Stimulated activated CD4-positive, alpha-beta T cell treated with anti-CD3 and anti-CD28 coated beads, Interleukin-15, amount 100 ng/mL, for 1 hour (primary cell): ENCODE measurements around the gene CLDN15.

Experiments
- DNase-seq, 2 donors: peaks; one replicate each; pipeline ENCODE4 v3.0.0-alpha.2; 2020; ENCODE audit warnings: low read depth in 1 of 2, low spot score in 1 of 2

Gene CLDN15

DNA sequence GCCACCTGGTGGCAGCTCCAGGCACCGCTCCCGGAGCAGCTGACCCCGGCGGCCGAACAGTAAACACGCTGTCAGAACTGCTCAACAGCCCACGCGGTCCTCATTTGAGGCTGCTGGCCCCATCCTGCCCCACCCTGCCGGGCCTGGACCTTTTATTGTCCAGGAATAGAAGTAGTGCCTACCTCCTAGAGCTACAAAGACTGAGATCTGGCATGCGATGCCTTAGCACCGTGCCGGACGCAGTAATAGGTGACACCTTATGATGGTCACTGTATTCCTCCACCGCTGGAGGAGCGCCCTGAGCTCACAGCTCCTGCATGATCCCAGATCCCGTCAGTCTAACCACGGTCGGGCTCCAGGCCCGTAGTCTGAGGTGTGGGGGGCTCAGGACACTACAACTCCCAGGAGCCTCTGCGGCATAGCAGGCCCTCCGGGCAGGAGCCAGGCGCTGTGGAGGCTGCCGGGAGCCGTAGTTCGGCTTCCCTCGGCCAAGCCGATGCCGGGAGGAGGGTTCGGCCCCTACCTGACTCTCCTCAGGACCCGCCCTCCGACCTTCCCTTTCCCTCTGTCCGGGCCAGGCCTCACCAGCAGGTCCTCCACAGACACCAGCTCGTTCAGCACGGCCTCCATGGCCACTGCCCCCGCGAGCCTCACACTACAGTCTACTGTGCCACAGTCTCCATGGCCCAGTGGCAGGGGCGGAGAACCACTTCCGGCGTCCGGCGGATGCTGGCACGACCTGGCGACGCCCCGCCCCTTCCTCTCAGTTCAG is 7.0 kb upstream of the CLDN15 start, which contains the start of gene FIS1:
Gene FIS1 (minus strand): TSS at position 707 of the 772 bp plus-strand sequence. CDS start 77 bp downstream, at position 630.
- DNase-seq, result peak; percentile 84 to 88

DNA sequence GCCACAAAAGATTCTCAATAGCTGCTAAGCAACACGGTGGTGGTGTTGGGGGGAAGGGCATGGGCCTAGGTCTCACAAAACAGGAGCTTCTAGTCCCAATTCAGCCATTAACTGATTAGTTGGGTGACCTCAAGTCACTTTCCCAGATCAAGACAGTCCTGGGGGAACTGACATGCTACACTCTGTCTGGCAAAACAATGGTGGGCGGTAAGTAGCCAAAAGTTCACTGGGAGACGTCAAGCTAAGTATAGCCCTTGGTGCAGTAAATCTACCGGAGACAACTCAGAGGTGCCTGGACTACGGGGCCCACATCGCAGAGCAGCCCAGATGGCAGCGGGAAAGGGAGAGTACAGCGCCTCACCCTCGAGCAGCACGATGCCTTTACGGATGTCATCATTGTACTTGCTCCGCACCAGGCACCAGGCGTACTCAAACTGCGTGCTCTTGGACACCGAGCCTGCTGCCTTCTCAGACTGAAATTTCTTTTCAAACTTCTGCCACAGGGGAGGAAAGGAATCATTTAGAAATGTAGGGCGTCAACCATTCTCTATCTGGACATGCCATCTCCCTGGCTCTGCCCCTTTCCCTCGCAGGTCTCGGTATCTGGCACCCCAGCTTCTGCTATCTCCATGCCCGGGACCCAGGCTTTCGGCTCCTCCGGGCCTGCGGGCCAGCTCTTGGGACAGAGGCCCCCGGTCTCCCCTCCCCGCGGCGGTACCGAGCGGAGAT is 6.2 kb upstream of the CLDN15 start:
- DNase-seq, result no peak

DNA sequence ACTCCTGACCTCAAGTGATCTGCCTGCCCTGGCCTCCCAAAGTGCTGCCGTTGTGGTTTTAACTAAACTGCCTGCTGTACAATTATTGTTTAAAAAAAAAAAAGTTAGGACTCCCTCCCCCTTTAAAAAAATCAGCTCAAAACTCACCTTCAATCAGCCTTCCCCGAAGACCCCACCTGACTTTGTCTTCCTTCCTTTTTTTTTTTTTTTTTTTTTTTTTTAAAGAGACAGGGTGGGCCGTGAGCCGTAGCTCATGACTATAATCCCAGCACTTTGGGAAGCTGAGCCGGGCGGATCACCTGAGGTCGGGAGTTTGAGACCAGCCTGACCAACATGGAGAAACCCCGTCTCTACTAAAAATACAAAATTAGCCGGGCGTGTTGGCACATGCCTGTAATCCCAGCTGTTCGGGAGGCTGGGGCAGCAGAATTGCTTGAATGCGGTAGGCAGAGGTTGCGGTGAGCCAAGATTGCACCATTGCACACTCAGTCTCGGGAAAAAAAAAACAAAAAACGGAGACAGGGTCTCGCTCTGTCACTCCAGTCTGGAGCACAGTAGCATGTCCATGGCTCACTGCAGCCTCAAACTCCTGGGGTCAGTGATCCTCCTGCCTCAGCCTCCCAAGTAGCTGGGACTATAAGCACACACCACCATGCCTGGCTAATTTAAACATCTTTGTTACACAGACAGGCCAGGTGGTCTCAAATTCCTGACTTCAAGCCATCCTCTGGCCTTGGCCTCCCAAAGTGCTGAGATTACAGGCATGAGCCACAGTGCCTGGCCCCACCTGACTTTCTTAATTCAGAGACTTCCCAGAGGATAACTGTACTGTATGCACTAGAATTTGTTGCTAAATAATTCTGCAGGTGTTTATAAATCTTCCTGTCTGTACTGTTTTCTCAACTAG is 4.1 kb upstream of the CLDN15 start:
- no peak for DNase-seq

DNA sequence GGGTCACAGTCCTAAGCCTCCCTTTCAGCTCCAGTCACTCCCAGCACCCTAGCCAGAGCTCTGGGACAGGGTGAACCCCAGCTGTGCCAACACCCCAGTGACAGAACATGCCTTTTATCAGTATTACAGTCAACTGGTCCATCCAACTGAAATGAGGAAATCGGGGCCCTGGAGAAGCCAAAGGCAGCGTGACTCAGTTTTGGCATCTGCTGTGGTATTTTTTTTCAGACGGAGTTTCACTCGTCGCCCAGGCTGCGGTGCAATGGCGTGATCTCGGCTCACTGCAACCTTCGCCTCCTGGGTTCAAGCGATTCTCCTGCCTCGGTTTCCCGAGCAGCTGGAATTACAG is 3.4 kb upstream of the CLDN15 start:
- DNase-seq, result no peak

DNA sequence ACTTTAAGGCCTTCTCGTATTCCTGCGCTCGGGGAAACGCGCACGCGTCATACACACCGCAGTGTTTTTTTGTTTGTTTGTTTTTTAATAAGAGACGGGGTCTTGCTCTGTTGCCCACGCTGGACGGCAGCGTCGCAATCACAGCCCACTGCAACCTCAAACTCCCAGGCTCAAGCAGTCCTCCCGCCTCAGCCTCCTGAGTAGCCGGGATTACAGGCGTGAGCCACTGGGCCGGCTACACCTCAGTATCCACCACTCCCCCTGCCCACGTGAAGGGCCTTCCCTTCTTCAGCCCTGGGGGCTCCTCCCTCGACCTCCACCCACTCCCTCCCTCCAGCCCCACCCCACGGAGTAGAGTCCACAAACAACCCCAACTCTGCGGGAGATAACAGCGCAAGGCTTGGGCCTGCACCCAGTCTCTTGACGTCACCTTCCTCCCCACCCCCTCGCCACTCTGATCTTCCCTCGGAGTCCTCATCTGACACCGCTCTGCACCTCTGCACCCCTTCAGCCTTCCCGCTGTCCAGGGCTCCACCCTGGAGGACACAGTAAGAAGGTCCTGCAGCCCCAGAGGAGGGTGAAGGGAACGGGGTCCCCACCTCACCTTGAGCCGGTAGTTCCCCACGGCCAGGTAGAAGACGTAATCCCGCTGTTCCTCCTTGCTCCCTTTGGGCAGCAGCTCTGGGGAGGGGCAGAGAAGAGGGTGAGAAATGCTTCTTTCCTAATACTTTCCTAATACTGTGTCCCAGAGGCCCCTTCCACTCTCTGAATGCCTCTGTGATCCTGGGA is 2.8 kb upstream of the CLDN15 start:
- no peak for DNase-seq

DNA sequence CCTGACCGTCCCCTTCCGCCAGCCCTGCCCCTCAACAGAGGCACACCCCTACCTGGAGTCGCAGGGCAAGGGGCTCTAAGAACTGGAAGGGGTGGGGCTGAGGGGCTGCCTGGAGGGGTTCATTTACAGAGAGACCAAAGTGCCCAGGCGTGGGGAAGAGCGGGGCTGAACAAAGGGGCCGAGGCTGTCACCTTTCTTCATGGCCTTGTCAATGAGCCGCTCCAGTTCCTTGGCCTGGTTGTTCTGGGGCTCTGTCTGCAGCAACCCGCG is 2.3 kb upstream of the CLDN15 start:
- no peak for DNase-seq

DNA sequence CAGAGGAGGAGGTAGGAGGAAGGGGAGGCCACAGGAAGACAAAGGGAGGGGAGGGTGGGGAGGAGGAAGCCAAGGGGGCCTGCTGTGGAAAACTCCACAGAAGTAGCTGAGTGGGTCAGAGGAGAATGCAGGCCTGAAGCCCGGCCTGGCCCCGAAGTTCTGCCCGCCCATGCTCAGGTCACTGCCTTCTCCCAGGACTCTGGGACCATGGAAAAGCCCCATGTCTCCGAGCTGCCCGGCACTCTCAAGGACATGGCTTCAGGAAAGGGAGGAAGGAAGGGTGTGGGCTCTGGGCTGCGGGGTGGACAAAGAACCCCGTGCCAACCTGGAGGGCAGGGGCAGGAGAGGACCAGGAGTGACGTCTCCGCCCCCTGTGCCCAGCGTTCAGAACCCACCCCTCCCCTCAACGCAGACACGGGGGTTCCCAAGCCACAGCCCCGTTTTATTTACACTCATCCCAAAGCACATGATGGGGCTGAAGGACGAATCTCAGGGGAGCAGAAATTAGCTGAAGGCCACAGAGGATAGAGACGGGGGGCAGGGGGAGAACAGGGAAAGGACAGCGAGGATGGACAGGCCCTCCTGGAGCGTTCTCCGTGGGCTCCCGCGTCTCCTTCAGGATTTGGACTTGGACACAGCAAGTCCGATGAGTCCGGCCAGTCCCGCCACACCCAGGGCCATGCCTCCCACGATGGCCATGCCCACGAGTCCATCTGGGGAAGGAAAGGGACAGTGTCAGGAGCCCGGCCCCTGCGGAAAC is 1.8 kb upstream of the CLDN15 start:
- no peak for DNase-seq

DNA sequence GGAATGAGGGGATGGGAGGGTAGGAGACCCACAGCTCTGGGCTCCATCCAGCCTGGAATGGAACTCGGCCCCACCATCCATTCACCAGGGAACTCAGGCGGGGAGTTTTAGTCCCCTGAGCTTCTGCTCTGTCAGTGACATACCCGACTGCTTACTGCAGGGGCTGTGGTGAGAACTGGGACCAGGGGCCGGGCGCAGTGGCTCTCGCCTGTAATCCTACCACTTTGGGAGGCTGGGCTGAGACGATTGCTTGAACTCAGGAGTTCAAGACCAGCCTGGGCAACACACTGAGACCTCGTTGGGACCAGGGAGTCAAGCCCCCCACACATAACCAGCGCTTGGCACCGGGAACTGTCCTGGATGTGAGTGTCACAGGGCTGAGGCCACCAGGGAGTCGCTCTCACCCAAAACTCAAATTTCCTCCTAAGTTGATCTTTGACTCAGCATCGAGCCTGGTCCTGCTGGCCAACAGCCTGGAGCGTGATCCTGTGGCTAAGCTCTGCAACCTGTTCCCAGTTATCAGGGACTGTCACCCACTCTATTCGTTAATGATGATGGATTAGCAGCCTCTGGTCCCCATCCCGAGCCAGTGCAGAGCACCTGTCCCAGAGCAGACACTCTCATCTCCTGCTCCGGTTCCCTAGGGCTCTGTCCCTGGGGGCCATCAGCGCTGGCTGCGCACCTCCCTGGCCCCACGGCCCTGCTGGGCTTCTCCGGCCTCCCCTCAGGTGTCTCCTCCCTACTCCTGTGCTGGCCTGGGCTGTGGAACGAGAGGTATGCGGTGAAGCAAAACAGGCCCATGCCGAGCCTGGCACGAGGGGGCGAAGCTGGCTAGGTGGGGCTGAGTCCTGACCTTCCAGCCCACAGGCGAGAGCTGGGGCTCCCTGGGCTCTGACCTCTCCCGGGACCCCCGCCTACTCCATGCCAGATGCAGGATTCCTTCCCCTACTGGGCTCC is 902 bp upstream of the CLDN15 start:
- DNase-seq, result no peak

DNA sequence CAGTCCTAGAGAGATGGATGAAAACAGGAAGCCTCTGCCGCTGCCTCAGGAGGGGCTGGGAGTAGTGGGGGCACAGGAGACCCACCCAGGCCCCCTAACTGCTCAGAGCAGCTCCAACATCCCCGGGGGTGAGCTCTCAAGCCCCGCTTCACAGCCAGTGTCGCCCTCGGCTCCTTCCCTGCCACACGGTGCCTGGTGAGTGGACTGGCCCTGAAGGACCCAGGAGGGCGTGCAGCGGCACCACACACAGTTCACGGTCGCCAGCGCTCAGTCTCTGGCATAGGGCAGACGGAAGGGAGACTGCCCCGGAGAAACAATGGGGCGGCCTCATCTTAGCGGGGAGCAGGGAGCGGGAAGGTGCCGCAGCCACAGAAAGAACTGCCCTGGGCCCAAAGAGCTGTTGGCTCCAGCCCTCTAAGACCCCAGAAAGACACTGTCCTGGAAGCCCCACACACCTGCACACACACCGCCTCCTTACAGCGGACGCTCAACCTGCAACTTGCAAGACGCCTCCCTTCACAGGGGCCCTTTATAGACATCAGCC is 1.2 kb downstream of the CLDN15 start:
- DNase-seq, result no peak

DNA sequence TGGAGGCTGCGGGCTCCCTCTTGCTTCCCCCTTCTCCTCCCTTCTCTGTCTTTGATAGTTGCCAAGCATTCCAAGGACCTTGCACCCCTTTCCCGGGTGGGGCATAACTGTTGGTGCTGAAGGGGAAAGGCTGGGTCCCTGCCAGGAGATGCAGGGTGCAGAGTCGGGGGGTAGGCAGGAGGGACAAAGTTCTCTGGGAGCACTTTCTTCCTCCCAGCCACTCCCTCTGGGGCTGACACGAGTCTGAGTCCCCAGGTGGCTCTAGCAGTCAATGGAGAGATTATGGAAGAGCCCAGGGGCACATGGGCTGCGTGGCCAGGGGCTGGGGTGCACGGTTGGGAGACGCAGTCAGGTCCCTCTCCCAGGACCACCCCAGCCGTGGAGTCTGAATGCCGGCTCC is 2.1 kb downstream of the CLDN15 start:
- no peak for DNase-seq

DNA sequence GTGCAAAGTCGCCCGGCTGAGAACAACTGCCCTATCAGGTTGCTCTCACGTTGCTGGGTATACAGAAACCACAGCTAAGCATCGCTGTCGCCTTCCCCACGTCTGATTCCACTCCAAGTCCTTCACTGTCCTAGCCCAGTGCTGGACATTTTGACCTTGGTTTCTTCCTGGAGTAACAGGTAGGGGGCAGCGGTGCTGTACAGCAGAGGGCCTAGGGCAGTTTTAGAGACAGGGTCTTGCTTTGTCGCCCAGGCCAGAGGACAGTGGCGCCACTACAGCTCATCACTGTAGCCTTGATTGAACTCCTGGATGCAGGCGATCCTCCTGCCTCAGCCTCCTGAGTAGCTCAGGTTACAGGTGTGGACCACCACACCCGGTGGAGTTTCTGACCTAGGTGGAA is 2.6 kb downstream of the CLDN15 start:
- DNase-seq, result no peak

DNA sequence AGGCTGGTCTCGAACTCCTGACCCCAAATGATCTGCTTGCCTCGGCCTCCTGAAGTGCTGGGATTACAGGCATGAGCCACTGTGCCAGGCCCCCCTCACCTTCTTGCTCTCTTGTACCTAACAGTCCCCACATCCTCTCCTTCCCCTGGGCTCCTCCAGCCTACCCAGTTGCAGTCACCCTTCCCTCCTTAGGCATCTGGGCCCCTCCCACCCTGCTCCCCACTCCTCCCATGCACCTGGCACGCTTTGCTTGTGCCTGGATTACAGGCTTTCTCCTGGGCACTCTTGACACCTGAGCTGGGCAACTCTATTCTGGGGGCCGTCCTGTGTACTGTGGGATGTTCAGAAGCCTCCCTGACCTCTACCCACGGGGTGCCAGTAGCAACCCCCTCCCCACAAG is 3.0 kb downstream of the CLDN15 start:
- no peak for DNase-seq

DNA sequence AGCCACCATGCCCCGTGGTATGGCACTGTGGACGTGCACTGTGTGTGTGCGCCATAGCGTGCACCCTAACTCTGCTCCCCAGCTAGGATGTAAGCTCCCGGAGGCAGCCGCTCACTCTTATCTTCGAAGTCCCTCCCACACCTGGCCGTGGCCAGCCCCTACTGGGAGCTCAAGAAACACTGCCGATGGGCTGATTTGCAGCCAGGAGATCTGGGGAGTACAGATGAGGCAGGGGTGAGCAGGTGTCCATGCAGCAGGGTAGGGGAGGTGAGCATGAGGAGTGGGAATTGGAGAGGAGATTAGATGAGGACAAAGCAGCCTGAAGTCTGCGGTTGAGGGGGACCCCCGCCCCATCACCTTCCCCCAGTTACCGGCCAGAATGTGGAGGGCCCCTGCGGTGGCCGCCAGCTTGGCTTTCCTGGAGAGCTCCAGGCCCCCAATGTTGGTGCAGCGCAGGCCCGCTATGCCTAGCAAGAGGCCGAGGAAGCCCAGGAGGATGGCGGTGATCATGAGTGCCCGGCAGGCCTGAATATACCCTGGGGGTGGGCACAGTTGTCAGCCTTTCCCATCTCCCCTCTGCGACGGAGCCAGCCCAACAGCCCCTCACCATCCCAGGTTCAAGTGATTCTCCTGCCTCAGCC is 3.6 kb downstream of the CLDN15 start:
- no peak for DNase-seq

DNA sequence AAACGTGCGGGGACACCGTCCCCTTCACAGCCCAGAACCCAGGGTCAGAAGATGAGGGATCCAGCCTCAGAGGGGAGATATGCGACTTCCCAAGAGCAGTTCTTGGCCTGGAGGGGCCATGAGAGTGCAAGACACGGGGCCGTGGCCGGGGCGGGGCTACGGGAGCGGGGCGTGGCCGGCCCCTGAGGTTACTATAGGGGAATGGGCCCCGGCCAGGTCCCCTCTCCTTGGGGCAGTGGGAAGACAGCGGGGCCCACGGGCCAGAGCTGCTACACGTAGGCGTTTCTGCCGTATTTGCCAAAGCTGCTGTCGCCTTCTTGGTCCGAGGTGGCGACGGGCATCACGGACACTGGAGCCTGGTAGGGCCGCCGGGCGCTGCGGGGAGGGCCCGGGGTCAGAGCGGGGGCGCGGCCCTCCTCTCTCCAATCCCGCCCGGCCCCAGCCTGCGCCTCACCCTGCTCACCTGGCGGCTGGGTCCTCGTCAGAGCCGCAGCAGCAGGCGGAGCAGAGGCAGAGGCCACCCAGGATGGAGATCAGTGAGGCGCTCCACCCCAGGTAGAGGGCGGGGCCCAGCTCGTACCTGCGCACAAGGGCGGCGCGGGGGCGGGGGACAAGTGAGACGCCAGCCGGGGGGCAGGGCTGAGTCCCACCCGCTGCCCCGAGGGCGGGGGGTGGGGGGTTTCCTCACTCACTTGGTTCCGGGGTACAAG is 5.3 kb downstream of the CLDN15 start:
- no peak for DNase-seq

DNA sequence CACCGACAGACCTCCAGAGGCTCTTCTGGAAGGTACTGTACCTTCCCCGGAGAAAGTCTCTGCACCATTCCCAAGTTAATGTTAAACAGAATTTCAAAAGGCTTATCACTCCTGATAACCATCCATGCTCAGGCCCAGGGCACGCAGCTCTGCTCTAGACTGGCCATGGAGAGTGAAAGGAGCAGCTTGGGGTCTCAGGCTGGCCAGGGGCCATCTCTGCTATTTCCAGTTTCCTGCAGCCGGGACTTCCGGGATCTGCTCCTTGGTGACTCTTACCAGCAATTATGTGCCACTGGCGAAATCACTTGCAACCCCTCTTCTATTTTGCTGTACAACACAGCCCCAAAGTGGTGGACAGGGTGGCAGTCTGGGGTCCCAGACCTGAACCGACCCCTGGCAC is 6.0 kb downstream of the CLDN15 start:
- no peak for DNase-seq

DNA sequence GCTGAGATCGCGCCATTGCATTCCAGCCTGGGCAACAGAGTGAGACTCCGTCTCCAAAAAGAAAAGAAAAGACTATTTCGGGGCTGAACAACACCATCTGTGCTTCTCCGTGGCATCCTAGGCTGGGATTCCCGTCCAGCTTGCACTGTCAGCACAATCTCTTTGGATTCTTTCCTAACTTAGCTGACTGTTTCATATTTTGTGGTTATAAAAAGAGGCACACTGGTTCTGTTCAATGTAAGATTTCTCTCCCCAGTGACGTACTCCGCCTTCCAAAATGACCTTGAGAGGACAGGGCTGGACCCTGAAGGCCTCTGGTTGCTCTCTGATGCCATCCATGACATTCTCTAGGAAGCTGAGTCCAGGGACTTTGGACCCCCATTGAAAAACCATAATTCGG is 10.9 kb downstream of the CLDN15 start:
- DNase-seq, result no peak

DNA sequence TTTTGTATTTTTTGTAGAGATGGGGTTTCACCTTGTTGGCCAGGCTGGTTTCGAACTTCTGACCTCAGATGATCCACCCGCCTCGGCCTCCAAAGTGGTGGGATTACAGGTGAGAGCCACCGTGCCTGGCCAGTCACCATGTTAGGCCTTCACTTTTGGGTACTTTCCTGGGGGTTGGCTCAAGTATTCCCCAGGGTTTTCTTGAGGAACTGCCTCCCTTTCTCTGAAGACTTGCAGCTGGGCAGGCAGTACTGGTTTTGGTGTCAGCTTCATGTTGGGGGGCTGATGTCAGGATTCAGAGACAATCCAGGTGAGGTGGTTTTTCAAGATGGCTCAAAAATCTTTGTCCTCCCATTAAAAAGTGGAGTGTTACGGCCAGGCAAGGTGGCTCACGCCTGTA is 12.0 kb downstream of the CLDN15 start:
- DNase-seq, result no peak

DNA sequence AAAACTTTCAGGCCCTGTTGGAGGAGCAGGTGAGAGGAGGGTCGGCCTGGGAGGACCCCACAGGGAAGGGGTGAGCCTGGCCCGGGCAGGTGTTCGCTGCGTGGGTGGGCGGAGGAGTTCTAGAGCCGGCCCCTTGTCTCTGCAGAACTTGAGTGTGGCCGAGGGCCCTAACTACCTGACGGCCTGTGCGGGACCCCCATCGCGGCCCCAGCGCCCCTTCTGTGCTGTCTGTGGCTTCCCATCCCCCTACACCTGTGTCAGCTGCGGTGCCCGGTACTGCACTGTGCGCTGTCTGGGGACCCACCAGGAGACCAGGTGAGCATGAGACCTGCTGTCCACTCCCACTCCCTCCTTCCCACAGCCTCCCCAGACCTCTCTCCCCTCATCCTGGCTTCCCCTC is 14.1 kb downstream of the CLDN15 start:
- no peak for DNase-seq
